ENCODE measurements around the gene NRXN3.

NRXN3 gene

DNA sequence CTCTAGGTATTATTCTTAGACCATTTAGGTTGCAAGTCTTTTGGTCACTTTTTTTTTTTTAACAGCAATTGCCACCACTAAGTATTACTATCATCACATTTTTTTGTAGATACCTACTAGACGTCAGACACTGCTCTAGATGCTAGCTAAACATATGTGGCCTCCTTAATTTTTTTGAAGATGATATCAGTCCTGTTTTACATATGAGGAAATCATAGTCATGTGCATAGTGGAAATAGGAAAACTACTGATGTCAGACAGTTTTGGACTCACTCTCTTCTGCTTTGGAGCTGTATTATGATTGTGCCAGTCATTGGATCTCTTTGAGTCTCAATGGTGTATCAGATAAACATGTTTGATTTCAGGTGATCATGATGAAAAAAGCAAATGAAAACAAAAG lies 1736.8 kb downstream of the NRXN3 start:
- Histone ChIP-seq H3K27me3 (ENCODE audit: low read length) (no peaks in the 10 kb centered on the region), H3K27ac (ENCODE audit: low read depth, low read length) (no peak overlapping the region), H3K36me3 (ENCODE audit: low read length) (no peaks in the 10 kb centered on the region)

DNA sequence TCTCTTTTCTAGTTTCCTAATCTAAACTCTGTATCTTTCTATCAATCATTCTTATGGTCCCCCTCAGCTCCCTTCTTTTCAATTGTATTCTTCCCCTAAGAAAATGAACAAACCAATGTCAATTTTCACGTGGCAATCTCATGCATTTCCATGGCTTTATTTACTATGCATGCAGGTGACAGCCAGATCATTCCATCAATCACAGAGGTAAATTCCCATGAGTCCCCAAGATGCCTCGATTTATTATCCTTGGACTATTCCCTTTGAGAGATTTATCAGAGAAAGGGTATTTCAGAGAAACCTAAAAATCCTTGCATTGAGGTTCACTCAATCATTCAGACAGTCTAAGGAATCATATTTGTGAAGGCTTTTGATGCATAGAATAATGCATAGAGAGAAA lies 1739.9 kb downstream of the NRXN3 start:
- H3K27me3 ChIP-seq (ENCODE audit: low read length), result no peaks in the 10 kb centered on the region
- H3K9ac ChIP-seq (ENCODE audit: low read length), result no peak overlapping the region
- no peak overlapping the region for H3K4me3 ChIP-seq (ENCODE audit: insufficient read depth, low read length, poor library complexity, severe bottlenecking)
- no peak for TF ChIP-seq EZH2phosphoT487 (conservative IDR thresholded peaks at IDR 0.05; ENCODE audit: low read length)
- TF ChIP-seq, protein P1, sequence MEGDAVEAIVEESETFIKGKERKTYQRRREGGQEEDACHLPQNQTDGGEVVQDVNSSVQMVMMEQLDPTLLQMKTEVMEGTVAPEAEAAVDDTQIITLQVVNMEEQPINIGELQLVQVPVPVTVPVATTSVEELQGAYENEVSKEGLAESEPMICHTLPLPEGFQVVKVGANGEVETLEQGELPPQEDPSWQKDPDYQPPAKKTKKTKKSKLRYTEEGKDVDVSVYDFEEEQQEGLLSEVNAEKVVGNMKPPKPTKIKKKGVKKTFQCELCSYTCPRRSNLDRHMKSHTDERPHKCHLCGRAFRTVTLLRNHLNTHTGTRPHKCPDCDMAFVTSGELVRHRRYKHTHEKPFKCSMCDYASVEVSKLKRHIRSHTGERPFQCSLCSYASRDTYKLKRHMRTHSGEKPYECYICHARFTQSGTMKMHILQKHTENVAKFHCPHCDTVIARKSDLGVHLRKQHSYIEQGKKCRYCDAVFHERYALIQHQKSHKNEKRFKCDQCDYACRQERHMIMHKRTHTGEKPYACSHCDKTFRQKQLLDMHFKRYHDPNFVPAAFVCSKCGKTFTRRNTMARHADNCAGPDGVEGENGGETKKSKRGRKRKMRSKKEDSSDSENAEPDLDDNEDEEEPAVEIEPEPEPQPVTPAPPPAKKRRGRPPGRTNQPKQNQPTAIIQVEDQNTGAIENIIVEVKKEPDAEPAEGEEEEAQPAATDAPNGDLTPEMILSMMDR (IDR thresholded peaks at IDR 0.05; ENCODE audit: insufficient read depth, low read length, poor library complexity, severe bottlenecking), result no peak
- no peaks in the 10 kb centered on the region for H3F3A ChIP-seq (ENCODE audit: insufficient read depth)
- H2AFZ ChIP-seq (ENCODE audit: low read depth, low read length, severe bottlenecking), result no peak overlapping the region
- H3K4me2 ChIP-seq (ENCODE audit: low read depth, low read length, poor library complexity, severe bottlenecking), result no peak overlapping the region
- no peaks in the 10 kb centered on the region for H3K36me3 ChIP-seq (ENCODE audit: low read length)
- H3K27ac ChIP-seq (ENCODE audit: low read depth, low read length), result no peak overlapping the region
- H3K79me2 ChIP-seq (ENCODE audit: insufficient read depth, low read length), result no peaks in the 10 kb centered on the region
- 0 out of 2 replicates have a peak, but pooled peaks cover 2% of the 10 kb centered on the region for H3K9me2 ChIP-seq (replicated peaks; ENCODE audit: insufficient read depth, low read length)
- no peaks in the 10 kb centered on the region for H4K20me1 ChIP-seq (ENCODE audit: low read depth, low read length)
- no peaks in the 10 kb centered on the region for H3K9me3 ChIP-seq (ENCODE audit: insufficient read depth, low read length)

More for the DNA sequence above, 1736.8 kb downstream of the NRXN3 start:
- Histone ChIP-seq H3K4me2 (ENCODE audit: low read depth, low read length, poor library complexity, severe bottlenecking) (no peak overlapping the region), H3K9me2 (replicated peaks; ENCODE audit: insufficient read depth, low read length) (0 out of 2 replicates have a peak, but pooled peaks cover 2% of the 10 kb centered on the region), H3K79me2 (ENCODE audit: insufficient read depth, low read length) (no peaks in the 10 kb centered on the region), H2AFZ (ENCODE audit: low read depth, low read length, severe bottlenecking) (no peak overlapping the region), H3K4me3 (ENCODE audit: insufficient read depth, low read length, poor library complexity, severe bottlenecking) (no peak overlapping the region), H3F3A (ENCODE audit: insufficient read depth) (no peaks in the 10 kb centered on the region), H3K9me3 (ENCODE audit: insufficient read depth, low read length) (no peaks in the 10 kb centered on the region), H3K9ac (ENCODE audit: low read length) (no peak overlapping the region), H4K20me1 (ENCODE audit: low read depth, low read length) (no peaks in the 10 kb centered on the region)
- no peak for TF ChIP-seq EZH2phosphoT487 (conservative IDR thresholded peaks at IDR 0.05; ENCODE audit: low read length)
- TF ChIP-seq, protein P1 (IDR thresholded peaks at IDR 0.05; ENCODE audit: insufficient read depth, low read length, poor library complexity, severe bottlenecking), result no peak

DNA sequence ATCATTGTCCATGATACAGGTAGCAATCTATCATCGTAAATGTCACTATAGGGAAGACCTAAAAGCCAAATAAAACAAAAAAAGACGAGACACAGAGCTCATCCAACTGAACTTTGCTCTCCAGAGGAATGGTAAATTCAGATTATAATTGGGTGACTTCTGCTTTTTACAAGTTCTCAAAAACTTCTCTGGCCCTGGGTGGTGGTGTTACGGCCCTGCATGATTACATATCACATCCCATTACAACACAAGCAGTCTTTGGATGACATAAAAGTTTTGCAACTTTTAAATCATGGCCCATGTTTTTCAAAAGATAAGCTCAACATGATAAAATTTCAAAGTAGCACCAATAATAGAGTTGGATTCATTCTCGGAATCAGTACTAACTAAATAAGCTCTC lies 1741.6 kb downstream of the NRXN3 start:
- H4K20me1 ChIP-seq (ENCODE audit: low read depth, low read length), result no peaks in the 10 kb centered on the region
- TF ChIP-seq EZH2phosphoT487 (conservative IDR thresholded peaks at IDR 0.05; ENCODE audit: low read length), result no peak
- TF ChIP-seq, protein P1 (IDR thresholded peaks at IDR 0.05; ENCODE audit: insufficient read depth, low read length, poor library complexity, severe bottlenecking), result no peak
- no peaks in the 10 kb centered on the region for H3K36me3 ChIP-seq (ENCODE audit: low read length)
- no peaks in the 10 kb centered on the region for H3K79me2 ChIP-seq (ENCODE audit: insufficient read depth, low read length)
- no peak overlapping the region for H3K27ac ChIP-seq (ENCODE audit: low read depth, low read length)
- H3K27me3 ChIP-seq (ENCODE audit: low read length), result no peaks in the 10 kb centered on the region
- no peak overlapping the region for H3K4me3 ChIP-seq (ENCODE audit: insufficient read depth, low read length, poor library complexity, severe bottlenecking)
- H3K9me2 ChIP-seq (replicated peaks; ENCODE audit: insufficient read depth, low read length), result 0 out of 2 replicates have a peak, but pooled peaks cover 2% of the 10 kb centered on the region
- no peak overlapping the region for H2AFZ ChIP-seq (ENCODE audit: low read depth, low read length, severe bottlenecking)
- no peak overlapping the region for H3K4me2 ChIP-seq (ENCODE audit: low read depth, low read length, poor library complexity, severe bottlenecking)
- H3K9ac ChIP-seq (ENCODE audit: low read length), result no peak overlapping the region
- H3K9me3 ChIP-seq (ENCODE audit: insufficient read depth, low read length), result no peaks in the 10 kb centered on the region
- H3F3A ChIP-seq (ENCODE audit: insufficient read depth), result no peaks in the 10 kb centered on the region
